Omental fat pad (tissue), 4 donors: ENCODE data around the gene IKZF1. TPM values are rescaled to one million over a fixed set of nuclear protein-coding genes. Genes with fewer than 3 reads are reported as not detected.

Experiments used
- ATAC-seq: fragments of 150-250 bp; one replicate; pipeline ENCODE4 v1.9.1; 2016; ENCODE audit warnings: mild to moderate bottlenecking, moderate library complexity; ENCODE audit not compliant: low FRiP score
- DNase-seq: peaks from one replicate; pipeline ENCODE4 v3.0.0-alpha.2; 2019; ENCODE audit warnings: low spot score
- CTCF ChIP-seq, 3 donors: fragments of 450-650 bp; IDR thresholded peaks; one replicate each; pipeline ENCODE4 v1.5.1; 2016 to 2017; ENCODE audit warnings: antibody characterized with exemption in 3 of 3, mild to moderate bottlenecking in 3 of 3, moderate library complexity in 2 of 3
- total RNA-seq, 4 donors: library from RNA; depleted of rRNA; stranded (reverse); fragments of >200 nt; gene quantifications; one replicate each; pipeline ENCODE4 v1.1.0, GENCODE V29; 2016

The IKZF1 gene
- total RNA-seq, 4 donors from 2014 or later = 14.6 to 34.5 (median 21.7) TPM

GRCh38 chr7:50397971-50398324 lies 93.4 kb downstream of the IKZF1 start:
- no peak for TF ChIP-seq CTCF (IDR thresholded peaks at IDR 0.05)
- ATAC-seq (no peak), DNase-seq (no peak)

- ATAC-seq (no peak), DNase-seq (no peak)
- no peak for TF ChIP-seq CTCF (IDR thresholded peaks at IDR 0.05)
These were observed 94.7 kb downstream of the IKZF1 start for GRCh38 chr7:50399206-50399605.

GRCh38 chr7:50399635-50400034 lies 95.1 kb downstream of the IKZF1 start:
- ATAC-seq (no peak), DNase-seq (no peak)
- no peak for TF ChIP-seq CTCF (IDR thresholded peaks at IDR 0.05)

- ATAC-seq (no peak), DNase-seq (no peak)
- TF ChIP-seq CTCF (IDR thresholded peaks at IDR 0.05) = no peak
These were observed 95.6 kb downstream of the IKZF1 start for GRCh38 chr7:50400114-50400513.

GRCh38 chr7:50404392-50404791 lies 99.9 kb downstream of the IKZF1 start:
- no peak for TF ChIP-seq CTCF (IDR thresholded peaks at IDR 0.05)
- ATAC-seq (no peak), DNase-seq (no peak)

GRCh38 chr7:50405221-50405620 lies 100.7 kb downstream of the IKZF1 start:
- no peak for TF ChIP-seq CTCF (IDR thresholded peaks at IDR 0.05)
- ATAC-seq (no peak), DNase-seq (no peak)

- DNase-seq (no peak), ATAC-seq (no peak)
- no peak for TF ChIP-seq CTCF (IDR thresholded peaks at IDR 0.05)
These were observed 102.4 kb downstream of the IKZF1 start for GRCh38 chr7:50406935-50407334.
